Neural crest cell (in vitro differentiated cells): ENCODE results near the gene ANKRD13D. TPM values are rescaled to one million over a fixed set of nuclear protein-coding genes. Genes with fewer than 3 reads are reported as not detected.

Experiments
- DNase-seq: peaks from one replicate; pipeline ENCODE4 v3.0.0; 2021; ENCODE audit warnings: low read depth, mixed read lengths, low spot score
- H3K27ac Mint-ChIP-seq: one replicate; pipeline ENCODE4 v1.8.0; 2021; ENCODE audit warnings: mild to moderate bottlenecking, mixed read lengths; ENCODE audit not compliant: unreplicated experiment
- H3K27me3 Mint-ChIP-seq: 2 replicates; pipeline ENCODE4 v1.8.0; 2021; ENCODE audit warnings: low read depth, mild to moderate bottlenecking, mixed read lengths
- H3K36me3 Mint-ChIP-seq: 2 replicates; pipeline ENCODE4 v1.8.0; 2021; ENCODE audit warnings: low read depth, mild to moderate bottlenecking, mixed read lengths
- H3K4me1 Mint-ChIP-seq: 2 replicates; pipeline ENCODE4 v1.8.0; 2021; ENCODE audit warnings: mixed read lengths
- H3K4me3 Mint-ChIP-seq: one replicate; pipeline ENCODE4 v1.8.0; 2021; ENCODE audit warnings: mild to moderate bottlenecking, mixed read lengths
- H3K9me3 Mint-ChIP-seq: 2 replicates; pipeline ENCODE4 v1.8.0; 2021; ENCODE audit warnings: mixed read lengths
- total RNA-seq: library from RNA; stranded (reverse); gene quantifications from 2 replicates; pipeline ENCODE4 v1.2.1, GENCODE V29; 2021
- TF ChIP-seq, protein P1 (sequence below): fragments of 200-600 bp; sonication (generic); conservative IDR thresholded peaks from 2 replicates; pipeline ENCODE4 v1.5.0; 2021; ENCODE audit warnings: antibody characterized with exemption, mild to moderate bottlenecking

ANKRD13D gene
- total RNA-seq, 1 donor from 2014 or later: 71.8 TPM

DNA sequence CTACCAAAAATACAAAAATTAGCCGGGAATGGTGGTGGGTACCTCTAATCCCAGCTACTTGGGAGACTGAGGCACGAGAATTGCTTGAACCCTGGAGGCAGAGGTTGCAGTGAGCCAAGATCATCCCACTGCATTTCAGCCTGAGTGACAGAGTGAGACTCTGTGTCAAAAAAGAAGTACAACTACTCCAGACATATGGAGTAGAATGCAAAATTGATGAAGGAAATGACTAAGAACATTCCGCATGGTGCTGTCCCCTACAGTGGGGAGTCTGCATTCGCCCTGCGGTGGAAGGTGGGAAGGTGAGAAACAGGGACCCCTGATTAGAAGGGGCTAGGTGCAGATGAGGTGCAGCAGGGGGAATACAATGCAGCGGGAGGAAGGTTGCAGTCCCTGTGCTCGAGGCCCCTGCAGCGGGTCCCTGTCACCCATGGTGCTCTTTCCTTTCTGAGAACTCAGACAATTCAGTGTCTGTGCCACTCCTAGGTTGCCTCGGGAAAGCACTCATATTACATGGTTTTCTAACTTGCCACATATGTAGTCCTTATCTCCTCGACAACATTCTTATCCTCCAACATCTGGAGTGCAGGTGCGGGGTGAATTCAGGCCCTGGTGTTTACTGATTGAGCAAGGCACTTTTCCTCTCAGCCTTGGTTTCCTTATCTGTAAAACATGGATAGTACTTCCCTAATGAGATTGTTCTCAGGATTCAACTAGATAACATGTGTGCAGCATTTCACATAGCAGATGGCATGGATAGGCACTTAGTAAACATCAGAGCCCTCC is 59.1 kb downstream of the ANKRD13D start:
- H3K36me3 Mint-ChIP-seq: no peaks in the 10 kb centered on the region
- no peak for DNase-seq
- no peaks in the 10 kb centered on the region for H3K9me3 Mint-ChIP-seq
- no peak overlapping the region for H3K4me3 Mint-ChIP-seq
- H3K27ac Mint-ChIP-seq: no peak overlapping the region
- TF ChIP-seq, protein P1, sequence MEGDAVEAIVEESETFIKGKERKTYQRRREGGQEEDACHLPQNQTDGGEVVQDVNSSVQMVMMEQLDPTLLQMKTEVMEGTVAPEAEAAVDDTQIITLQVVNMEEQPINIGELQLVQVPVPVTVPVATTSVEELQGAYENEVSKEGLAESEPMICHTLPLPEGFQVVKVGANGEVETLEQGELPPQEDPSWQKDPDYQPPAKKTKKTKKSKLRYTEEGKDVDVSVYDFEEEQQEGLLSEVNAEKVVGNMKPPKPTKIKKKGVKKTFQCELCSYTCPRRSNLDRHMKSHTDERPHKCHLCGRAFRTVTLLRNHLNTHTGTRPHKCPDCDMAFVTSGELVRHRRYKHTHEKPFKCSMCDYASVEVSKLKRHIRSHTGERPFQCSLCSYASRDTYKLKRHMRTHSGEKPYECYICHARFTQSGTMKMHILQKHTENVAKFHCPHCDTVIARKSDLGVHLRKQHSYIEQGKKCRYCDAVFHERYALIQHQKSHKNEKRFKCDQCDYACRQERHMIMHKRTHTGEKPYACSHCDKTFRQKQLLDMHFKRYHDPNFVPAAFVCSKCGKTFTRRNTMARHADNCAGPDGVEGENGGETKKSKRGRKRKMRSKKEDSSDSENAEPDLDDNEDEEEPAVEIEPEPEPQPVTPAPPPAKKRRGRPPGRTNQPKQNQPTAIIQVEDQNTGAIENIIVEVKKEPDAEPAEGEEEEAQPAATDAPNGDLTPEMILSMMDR: no peak
- H3K27me3 Mint-ChIP-seq: no peaks in the 10 kb centered on the region
- H3K4me1 Mint-ChIP-seq: peaks cover 9% of the 10 kb centered on the region

DNA sequence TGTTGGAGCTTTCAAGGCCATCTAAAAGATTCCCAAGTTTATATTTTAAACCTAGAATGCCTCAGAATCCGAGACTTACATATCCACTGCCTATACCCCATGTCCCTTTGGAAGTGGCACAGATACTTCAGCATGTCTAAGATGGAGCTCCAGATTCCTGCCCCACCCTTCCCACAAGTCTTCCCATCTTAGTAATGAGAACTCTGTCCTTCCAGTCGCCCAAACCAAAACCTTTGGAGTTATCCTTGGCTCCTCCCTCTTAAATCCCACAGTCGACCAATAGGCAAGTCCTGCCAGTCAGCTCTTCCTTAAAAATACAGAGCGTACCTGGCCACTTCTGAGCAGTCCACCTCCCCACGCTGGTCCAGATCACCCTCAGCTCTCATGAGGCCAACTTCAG is 59.9 kb downstream of the ANKRD13D start:
- Mint-ChIP-seq H3K27me3 (no peaks in the 10 kb centered on the region), H3K27ac (no peak overlapping the region), H3K9me3 (no peaks in the 10 kb centered on the region), H3K36me3 (no peaks in the 10 kb centered on the region), H3K4me1 (peaks cover 16% of the 10 kb centered on the region), H3K4me3 (no peak overlapping the region)
- TF ChIP-seq, protein P1: no peak
- DNase-seq: no peak

DNA sequence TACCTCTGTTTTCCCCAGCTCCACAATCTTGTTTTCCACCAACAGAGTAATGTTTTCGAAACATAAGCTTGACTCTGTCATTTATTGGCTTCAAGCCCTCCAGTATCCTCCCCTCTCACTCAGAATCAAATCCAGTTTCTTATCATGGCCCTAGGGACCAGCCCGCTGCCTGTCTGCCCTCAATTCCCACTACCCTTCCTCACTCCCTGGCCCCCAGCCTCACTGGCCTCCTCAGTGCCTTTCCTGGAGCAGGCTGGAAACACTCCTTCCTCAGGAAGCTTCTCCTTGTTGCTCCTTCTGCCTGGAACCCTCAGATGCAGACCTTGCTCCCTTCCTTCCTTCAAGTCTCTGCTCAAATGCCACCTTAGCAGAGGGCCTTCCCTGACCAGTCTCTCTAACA is 60.4 kb downstream of the ANKRD13D start:
- no peak overlapping the region for H3K27ac Mint-ChIP-seq

DNA sequence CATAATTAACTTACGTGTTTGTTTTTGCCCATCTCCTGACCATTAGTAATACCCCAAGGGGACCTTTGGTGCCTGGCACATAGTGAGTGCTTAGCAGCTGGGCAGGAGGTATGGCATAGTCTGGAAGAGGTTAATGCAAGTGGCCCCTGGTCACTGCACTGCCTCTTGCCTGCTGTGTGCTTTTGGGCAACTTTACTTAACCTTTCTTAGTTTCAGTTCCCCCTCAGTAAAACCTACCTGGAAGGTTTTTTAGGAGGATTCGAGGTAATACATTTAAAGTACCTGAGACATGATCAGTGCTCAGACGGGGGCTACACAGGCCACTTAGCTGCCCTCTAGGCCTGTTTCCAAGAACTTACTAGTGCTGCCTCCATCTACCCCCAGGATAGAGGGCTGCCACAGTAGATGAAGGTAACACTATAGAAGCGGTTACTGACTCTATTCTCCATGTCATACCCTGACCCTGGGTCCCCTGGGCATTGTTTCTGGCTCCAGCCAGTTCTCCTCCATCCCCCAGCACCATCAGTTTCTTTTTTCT is 60.9 kb downstream of the ANKRD13D start:
- Mint-ChIP-seq H3K27ac (no peak overlapping the region), H3K27me3 (no peaks in the 10 kb centered on the region), H3K4me1 (peaks cover 24% of the 10 kb centered on the region), H3K9me3 (no peaks in the 10 kb centered on the region), H3K4me3 (no peak overlapping the region), H3K36me3 (no peaks in the 10 kb centered on the region)
- TF ChIP-seq, protein P1: no peak
- DNase-seq: no peak

More for the DNA sequence above, 60.4 kb downstream of the ANKRD13D start:
- DNase-seq: no peak
- H3K27me3 Mint-ChIP-seq: no peaks in the 10 kb centered on the region
- TF ChIP-seq, protein P1: no peak
- peaks cover 20% of the 10 kb centered on the region for H3K4me1 Mint-ChIP-seq
- H3K4me3 Mint-ChIP-seq: no peak overlapping the region
- H3K9me3 Mint-ChIP-seq: no peaks in the 10 kb centered on the region
- no peaks in the 10 kb centered on the region for H3K36me3 Mint-ChIP-seq

DNA sequence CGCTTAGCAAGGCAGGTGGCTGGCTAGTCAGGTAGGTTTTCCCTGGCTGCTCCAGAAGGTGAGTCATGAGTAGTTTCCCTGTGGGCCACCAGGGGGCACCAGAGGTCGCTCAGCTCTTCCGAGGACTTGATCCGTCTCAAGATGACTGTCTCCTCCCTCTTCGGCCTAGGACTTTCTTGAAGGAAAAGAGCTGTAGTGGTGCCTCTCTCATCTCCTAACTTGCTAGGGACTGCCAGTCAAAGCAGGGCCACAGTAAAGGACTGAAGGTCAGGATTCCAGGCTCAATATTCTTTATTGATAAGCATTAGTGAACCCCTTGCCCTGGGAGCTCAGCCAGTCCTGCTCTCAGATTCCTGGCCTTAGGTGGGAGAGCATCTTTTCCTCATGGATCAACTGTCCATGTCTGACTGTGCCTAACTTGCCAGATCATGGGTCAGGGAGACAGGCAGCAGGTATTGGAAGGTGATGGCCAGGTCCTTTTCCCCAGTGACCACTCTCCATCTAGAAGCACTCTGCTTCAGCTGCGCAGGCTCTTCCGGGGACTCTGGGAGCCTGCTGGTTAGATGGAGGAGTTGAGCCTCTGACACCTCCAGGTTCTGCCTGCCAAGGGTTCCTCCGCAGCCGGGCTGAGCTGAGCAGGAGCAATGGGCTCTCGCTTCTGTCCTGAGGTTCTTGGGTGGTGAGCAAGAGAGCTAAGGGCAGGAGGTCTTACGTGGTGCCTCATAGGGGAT is 62.3 kb downstream of the ANKRD13D start:
- Mint-ChIP-seq H3K4me1 (peaks cover 24% of the 10 kb centered on the region), H3K27ac (no peak overlapping the region)
- peak; percentile 44 for DNase-seq

More for the DNA sequence above, 62.3 kb downstream of the ANKRD13D start:
- no peaks in the 10 kb centered on the region for H3K27me3 Mint-ChIP-seq
- H3K36me3 Mint-ChIP-seq: no peaks in the 10 kb centered on the region
- H3K4me3 Mint-ChIP-seq: peak overlapping the region; percentile 81
- TF ChIP-seq, protein P1: peak; percentile 94
- H3K9me3 Mint-ChIP-seq: no peaks in the 10 kb centered on the region

Other genes with a start within 250 kb of the ANKRD13D start
- gene RHOD, start 232.5 kb upstream of the ANKRD13D start, total RNA-seq: 1.7 and 2.1 TPM in 2 replicates
- 67.4 and 69.3 TPM in 2 replicates for gene KDM2A, start 170.0 kb upstream of the ANKRD13D start, total RNA-seq
- 51.3 and 55.1 TPM in 2 replicates for gene GRK2, start 22.8 kb upstream of the ANKRD13D start, total RNA-seq
- 3.0 and 3.3 TPM in 2 replicates for gene SSH3, start 14.2 kb downstream of the ANKRD13D start, total RNA-seq
- gene POLD4, start 64.2 kb downstream of the ANKRD13D start, total RNA-seq: 3.7 and 7.1 TPM in 2 replicates
- gene CLCF1, start 84.3 kb downstream of the ANKRD13D start, total RNA-seq: 0.41 and 0.68 TPM in 2 replicates
- 46.1 and 49.4 TPM in 2 replicates for gene RAD9A, start 102.7 kb downstream of the ANKRD13D start, total RNA-seq
- 222 and 223 TPM in 2 replicates for gene PPP1CA, start 112.6 kb downstream of the ANKRD13D start, total RNA-seq
- gene TBC1D10C, start 114.8 kb downstream of the ANKRD13D start, total RNA-seq: 0.66 and 1.8 TPM in 2 replicates
- gene CARNS1, start 126.4 kb downstream of the ANKRD13D start, total RNA-seq: 0.07 and 0.12 TPM in 2 replicates
- gene RPS6KB2, start 139.2 kb downstream of the ANKRD13D start, total RNA-seq: 48.4 and 55.0 TPM in 2 replicates
- gene PTPRCAP, start 148.4 kb downstream of the ANKRD13D start, total RNA-seq: 0.84 and 1.6 TPM in 2 replicates
- 79.0 and 89.5 TPM in 2 replicates for gene CORO1B, start 154.2 kb downstream of the ANKRD13D start, total RNA-seq
- gene GPR152, start 163.4 kb downstream of the ANKRD13D start, total RNA-seq: not detected in 2 replicates
- not detected in 2 replicates for gene CABP4, start 166.1 kb downstream of the ANKRD13D start, total RNA-seq
- 37.3 and 40.8 TPM in 2 replicates for gene TMEM134, start 179.9 kb downstream of the ANKRD13D start, total RNA-seq
- 48.7 and 50.1 TPM in 2 replicates for gene AIP, start 193.7 kb downstream of the ANKRD13D start, total RNA-seq
- 81.5 and 109 TPM in 2 replicates for gene PITPNM1, start 216.1 kb downstream of the ANKRD13D start, total RNA-seq
- gene CDK2AP2, start 218.9 kb downstream of the ANKRD13D start, total RNA-seq: 32.0 and 32.8 TPM in 2 replicates
- not detected in 2 replicates for gene CABP2, start 234.1 kb downstream of the ANKRD13D start, total RNA-seq